Measurements from ENCODE around the gene COX7B. TPM values are rescaled to one million over a fixed set of nuclear protein-coding genes. Genes with fewer than 3 reads are reported as not detected.

COX7B gene
- polyA plus RNA-seq, 1 donor (not counting 4 experiments of a cell fraction or from before 2014, with no cell fraction given) = 1,116 TPM

DNA sequence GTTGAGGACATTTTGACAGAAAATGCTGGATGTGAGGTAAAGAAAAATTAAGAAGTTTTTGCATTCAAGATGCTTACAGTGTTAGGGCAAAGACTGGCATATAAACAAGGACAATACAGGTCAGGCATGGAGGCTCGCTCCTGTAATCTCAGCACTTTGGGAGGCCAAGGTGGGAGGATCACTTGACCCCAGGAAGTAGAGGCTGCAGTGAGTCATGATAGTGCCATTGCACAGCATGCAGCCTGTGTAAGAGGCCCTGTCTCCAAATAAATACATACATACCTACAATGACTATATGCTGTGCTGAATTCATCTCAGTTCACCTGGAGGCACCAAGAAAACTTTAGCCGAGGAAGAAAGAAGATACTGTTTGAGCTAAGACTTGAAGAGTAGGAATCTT lies 6.4 kb upstream of the COX7B start:
- peaks cover 56% of the 10 kb centered on the region for H3K79me2 ChIP-seq (ENCODE audit: control insufficient read depth, insufficient read depth, low read length)
- TF ChIP-seq CTCF (optimal IDR thresholded peaks at IDR 0.05 in 1 of 3, IDR thresholded peaks at IDR 0.05 in 1 of 3, conservative IDR thresholded peaks at IDR 0.05 in 1 of 3; ENCODE audit: extremely low read depth in 1 of 3, insufficient read depth in 2 of 3, low read length in 3 of 3) = no peak
- TF ChIP-seq EZH2 (IDR thresholded peaks at IDR 0.05; ENCODE audit: low read length) = no peak
- H4K20me1 ChIP-seq (ENCODE audit: control insufficient read depth, extremely low read depth, insufficient read depth, low read length) = no peaks in the 10 kb centered on the region

GRCh38 chrX:77893713-77894112 lies 5.6 kb upstream of the COX7B start:
- H3K9ac ChIP-seq (ENCODE audit: control insufficient read depth, extremely low read depth, insufficient read depth, low read length) = no peak overlapping the region
- peak overlapping the region; percentile 73 for H3K4me2 ChIP-seq (ENCODE audit: control insufficient read depth, extremely low read depth, insufficient read depth, low read depth, low read length)
- H3K9me3 ChIP-seq (ENCODE audit: control insufficient read depth, low read depth, low read length) = no peaks in the 10 kb centered on the region
- H3K4me3 ChIP-seq (ENCODE audit: control insufficient read depth in 2 of 3, extremely low read depth in 1 of 3, insufficient read depth in 2 of 3, low read depth in 1 of 3, low read length in 3 of 3) = peak overlapping the region in 2 of 3 experiments; percentile 72 to 81
- DNase-seq (ENCODE audit: low read depth, low spot score) (no peak), FAIRE-seq (no peak)
- no peaks in the 10 kb centered on the region for H3K27me3 ChIP-seq (ENCODE audit: control insufficient read depth, extremely low read depth, insufficient read depth, low read length)
- no peaks in the 10 kb centered on the region for H4K20me1 ChIP-seq (ENCODE audit: control insufficient read depth, extremely low read depth, insufficient read depth, low read length)
- H3K9me1 ChIP-seq (ENCODE audit: control insufficient read depth, extremely low read depth, insufficient read depth, low read length) = no peaks in the 10 kb centered on the region
- dilution Hi-C loops (cut with MboI; ENCODE audit: extremely low pct_ligation_motif_present, low sequenced_read_pairs) = no loop called here
- no peak overlapping the region for H3K27ac ChIP-seq (ENCODE audit: control insufficient read depth, insufficient read depth, low read length)
- H3K4me1 ChIP-seq (ENCODE audit: control insufficient read depth, extremely low read depth, insufficient read depth, low read length) = no peaks in the 10 kb centered on the region
- H2AFZ ChIP-seq (ENCODE audit: control insufficient read depth, low read length) = no peak overlapping the region
- TF ChIP-seq EZH2 (IDR thresholded peaks at IDR 0.05; ENCODE audit: low read length) = no peak
- TF ChIP-seq CTCF (optimal IDR thresholded peaks at IDR 0.05 in 1 of 3, IDR thresholded peaks at IDR 0.05 in 1 of 3, conservative IDR thresholded peaks at IDR 0.05 in 1 of 3; ENCODE audit: extremely low read depth in 1 of 3, insufficient read depth in 2 of 3, low read length in 3 of 3) = no peak
- no peaks in the 10 kb centered on the region for H3K36me3 ChIP-seq (ENCODE audit: control insufficient read depth in 2 of 2, extremely low read depth in 1 of 2, insufficient read depth in 2 of 2, low read length in 2 of 2)
- peaks cover 50% of the 10 kb centered on the region for H3K79me2 ChIP-seq (ENCODE audit: control insufficient read depth, insufficient read depth, low read length)

More for the DNA sequence above, 6.4 kb upstream of the COX7B start:
- no peaks in the 10 kb centered on the region for H3K27me3 ChIP-seq (ENCODE audit: control insufficient read depth, extremely low read depth, insufficient read depth, low read length)
- H3K36me3 ChIP-seq (ENCODE audit: control insufficient read depth in 2 of 2, extremely low read depth in 1 of 2, insufficient read depth in 2 of 2, low read length in 2 of 2) = no peaks in the 10 kb centered on the region
- DNase-seq (ENCODE audit: low read depth, low spot score) = no peak
- no peaks in the 10 kb centered on the region for H3K9me1 ChIP-seq (ENCODE audit: control insufficient read depth, extremely low read depth, insufficient read depth, low read length)
- H3K4me2 ChIP-seq (ENCODE audit: control insufficient read depth, extremely low read depth, insufficient read depth, low read depth, low read length) = no peak overlapping the region
- no peak overlapping the region for H3K27ac ChIP-seq (ENCODE audit: control insufficient read depth, insufficient read depth, low read length)
- H3K9ac ChIP-seq (ENCODE audit: control insufficient read depth, extremely low read depth, insufficient read depth, low read length) = no peak overlapping the region
- FAIRE-seq = no peak
- no peaks in the 10 kb centered on the region for H3K4me1 ChIP-seq (ENCODE audit: control insufficient read depth, extremely low read depth, insufficient read depth, low read length)
- H3K4me3 ChIP-seq (ENCODE audit: control insufficient read depth in 2 of 3, extremely low read depth in 1 of 3, insufficient read depth in 2 of 3, low read depth in 1 of 3, low read length in 3 of 3) = no peak overlapping the region
- no peak overlapping the region for H2AFZ ChIP-seq (ENCODE audit: control insufficient read depth, low read length)
- H3K9me3 ChIP-seq (ENCODE audit: control insufficient read depth, low read depth, low read length) = no peaks in the 10 kb centered on the region
- dilution Hi-C loops (cut with MboI; ENCODE audit: extremely low pct_ligation_motif_present, low sequenced_read_pairs) = no loop called here

All from keratinocyte (primary cell).